Psoas muscle (tissue), 8 donors: ENCODE results near the gene TIGAR. TPM values are rescaled to one million over a fixed set of nuclear protein-coding genes. Genes with fewer than 3 reads are reported as not detected.

Experiments used
- ATAC-seq, 4 donors: fragments of 200-7000 bp; cut with Tn5 transposase; one replicate each; pipeline ENCODE4 v1.9.1; 2020; ENCODE audit warnings: moderate library complexity in 3 of 4, mild to moderate bottlenecking in 2 of 4
- DNase-seq, 2 donors: peaks; one replicate each; pipeline ENCODE4 v3.0.0-alpha.2; 2020
- H3K27ac ChIP-seq: fragments of 200-600 bp; one replicate; pipeline ENCODE4 v1.8.0; 2022
- H3K27me3 ChIP-seq, 3 donors: fragments of 200-600 bp in 1 of 3; one replicate each; pipeline versions ENCODE4 v1.6.1 to v1.8.0; 2013 to 2022; ENCODE audit warnings: low read length in 2 of 3, mild to moderate bottlenecking in 2 of 3, moderate library complexity in 1 of 3; ENCODE audit not compliant: insufficient read depth in 3 of 3
- H3K36me3 ChIP-seq, 2 donors: fragments of 200-600 bp in 1 of 2; one replicate each; pipeline versions ENCODE4 v1.6.1 to v1.8.0; 2013 to 2022; ENCODE audit warnings: low read depth in 1 of 2, mild to moderate bottlenecking in 1 of 2, moderate library complexity in 1 of 2; ENCODE audit not compliant: insufficient read depth in 1 of 2
- H3K4me1 ChIP-seq: fragments of 200-600 bp; one replicate; pipeline ENCODE4 v1.8.0; 2022
- H3K4me3 ChIP-seq: fragments of 200-600 bp; one replicate; pipeline ENCODE4 v1.8.0; 2022; ENCODE audit warnings: mild to moderate bottlenecking
- H3K9me3 ChIP-seq: fragments of 200-600 bp; one replicate; pipeline ENCODE4 v1.8.0; 2022
- WGBS, 3 donors: extraction: QIAGEN DNeasy Blood & Tissue Kit; methylation state at CpG; one replicate each; pipeline versions ENCODE4 v1.1.6 to v1.1.7; 2013; 5-methylcytosine and 5-hydroxymethylcytosine counted together
- intact Hi-C, 2 donors: fragments of 100-400 bp; cut with DNase I; formaldehyde crosslinking; loops; one replicate each; pipeline versions ENCODE4 v1.11.0 to v1.14.2; 2022
- polyA plus RNA-seq, 3 donors: library from polyadenylated mRNA; stranded (reverse); fragments of 200-250 nt; gene quantifications; one replicate each; pipeline ENCODE4 v1.2.3, GENCODE V29; 2013
- total RNA-seq, 4 donors: library from RNA; stranded (reverse); fragmentation: NEBNext Ultra II Directional in 2 of 4; extraction: Animal tissue kit (Norgen Biotek cat#: 25700) in 2 of 4; gene quantifications; one replicate each; pipeline versions ENCODE4 v1.2.1 to v1.2.4, GENCODE V29; 2021 to 2023
- TF ChIP-seq, protein P1 (sequence below): fragments of 200-600 bp; IDR thresholded peaks from one replicate; pipeline ENCODE4 v1.8.0; 2022; ENCODE audit warnings: antibody characterized with exemption
- donor health status: healthy with polysubstance abuse.
- donor health status: DM: no; HTN: no; CAD: no; lungs with moderate emphysema.
- donor health status: Bipolar disorder and iron deficiency.
- donor health status: healthy.
- donor health status: DM: yes; HTN: yes; CAD: no.
- donor health status: DM: no; HTN: no; CAD: no.
- donor health status: DM: no; HTN: no; CAD: no.
- donor health status: DM: yes; HTN: yes; CAD: no.

The TIGAR gene
- total and polyA plus RNA-seq, 7 donors = 6.3 to 20.0 (median 11.8) TPM

DNA sequence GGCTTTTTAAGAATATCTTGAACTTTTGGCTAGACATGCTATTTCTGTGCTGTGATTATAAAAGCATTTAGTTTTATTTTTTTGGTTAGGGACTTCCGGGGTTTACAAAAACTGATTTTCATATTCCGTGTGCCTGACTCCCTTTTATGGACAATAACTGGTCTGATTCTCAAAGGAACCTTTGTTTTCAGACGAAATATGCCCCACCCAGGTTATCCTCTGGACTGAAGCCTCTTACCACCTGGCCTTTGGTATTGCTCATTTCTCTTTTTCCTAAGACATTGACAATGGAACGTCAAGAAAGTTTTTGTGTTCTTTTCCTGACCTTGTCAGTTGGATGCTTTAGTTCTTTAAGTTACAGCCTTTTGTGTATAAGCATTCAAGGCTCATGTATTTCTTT, 10.8 kb downstream of the TIGAR start:
- Histone ChIP-seq H3K4me1 (peaks cover under 1% of the 10 kb centered on the region), H3K36me3 (peaks cover 0 to 30% of the 10 kb centered on the region in 2 donors), H3K27ac (no peak overlapping the region), H3K4me3 (no peak overlapping the region), H3K27me3 (no peaks in the 10 kb centered on the region), H3K9me3 (no peaks in the 10 kb centered on the region)
- TF ChIP-seq, protein P1, sequence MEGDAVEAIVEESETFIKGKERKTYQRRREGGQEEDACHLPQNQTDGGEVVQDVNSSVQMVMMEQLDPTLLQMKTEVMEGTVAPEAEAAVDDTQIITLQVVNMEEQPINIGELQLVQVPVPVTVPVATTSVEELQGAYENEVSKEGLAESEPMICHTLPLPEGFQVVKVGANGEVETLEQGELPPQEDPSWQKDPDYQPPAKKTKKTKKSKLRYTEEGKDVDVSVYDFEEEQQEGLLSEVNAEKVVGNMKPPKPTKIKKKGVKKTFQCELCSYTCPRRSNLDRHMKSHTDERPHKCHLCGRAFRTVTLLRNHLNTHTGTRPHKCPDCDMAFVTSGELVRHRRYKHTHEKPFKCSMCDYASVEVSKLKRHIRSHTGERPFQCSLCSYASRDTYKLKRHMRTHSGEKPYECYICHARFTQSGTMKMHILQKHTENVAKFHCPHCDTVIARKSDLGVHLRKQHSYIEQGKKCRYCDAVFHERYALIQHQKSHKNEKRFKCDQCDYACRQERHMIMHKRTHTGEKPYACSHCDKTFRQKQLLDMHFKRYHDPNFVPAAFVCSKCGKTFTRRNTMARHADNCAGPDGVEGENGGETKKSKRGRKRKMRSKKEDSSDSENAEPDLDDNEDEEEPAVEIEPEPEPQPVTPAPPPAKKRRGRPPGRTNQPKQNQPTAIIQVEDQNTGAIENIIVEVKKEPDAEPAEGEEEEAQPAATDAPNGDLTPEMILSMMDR = no peak
- DNase-seq (no peak), ATAC-seq (no peak)
- WGBS, 3 donors = 50 to 55% (median 50%) methylated on average over 4 of the region's 4 CpGs
- intact Hi-C loops = no loop called here

DNA sequence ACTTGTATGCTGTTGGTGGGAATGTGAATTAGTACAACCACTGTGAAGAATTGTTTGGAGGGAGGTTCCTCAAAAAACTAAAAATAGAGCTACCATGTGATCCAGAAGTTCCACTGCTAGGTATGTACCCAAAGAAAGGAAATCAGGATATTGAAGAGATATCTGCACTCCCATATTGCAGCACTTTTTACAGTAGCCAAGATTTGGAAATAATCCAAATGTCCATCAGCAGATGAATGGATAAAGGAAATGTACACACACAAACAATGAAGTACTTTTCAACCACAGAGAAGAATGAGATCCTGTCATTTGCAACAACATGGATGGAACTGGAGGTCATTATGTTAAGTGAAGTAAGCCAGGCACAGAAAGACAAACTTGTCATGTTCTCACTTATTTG, 25.9 kb downstream of the TIGAR start:
- DNase-seq (no peak), ATAC-seq (no peak)
- no peak overlapping the region for H3K4me3 ChIP-seq
- peaks cover 0 to 45% of the 10 kb centered on the region in 2 donors for H3K36me3 ChIP-seq
- H3K9me3 ChIP-seq = no peaks in the 10 kb centered on the region
- no peaks in the 10 kb centered on the region for H3K27me3 ChIP-seq
- intact Hi-C loops = no loop called here
- H3K4me1 ChIP-seq = no peaks in the 10 kb centered on the region
- TF ChIP-seq, protein P1 = no peak
- no peak overlapping the region for H3K27ac ChIP-seq

DNA sequence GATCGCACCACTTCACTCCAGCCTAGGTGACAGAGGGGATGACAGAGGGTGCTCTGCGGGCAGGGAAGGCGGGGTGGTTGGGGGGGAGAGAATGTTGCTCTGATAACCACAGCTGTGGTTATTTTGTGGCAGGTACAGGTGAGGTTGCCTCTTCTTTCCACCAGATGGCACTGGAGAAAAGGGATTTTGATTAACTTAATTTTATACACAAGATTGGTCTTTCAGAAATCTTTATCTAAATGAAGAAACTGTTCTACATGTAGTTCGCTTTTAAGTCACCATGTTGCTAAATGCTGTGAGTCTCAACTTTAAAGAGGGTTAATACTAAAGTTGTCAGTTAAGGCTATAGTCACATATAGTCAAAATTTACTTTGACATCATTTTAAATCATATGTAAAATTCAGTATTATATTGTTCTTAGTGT, 32.8 kb downstream of the TIGAR start:
- Histone ChIP-seq H3K27ac (no peak overlapping the region), H3K4me1 (no peaks in the 10 kb centered on the region), H3K9me3 (no peaks in the 10 kb centered on the region), H3K36me3 (peaks cover 0 to 54% of the 10 kb centered on the region in 2 donors), H3K27me3 (no peaks in the 10 kb centered on the region), H3K4me3 (no peak overlapping the region)
- intact Hi-C loops = loop anchor here (5.0 kb wide), 2 partner anchors 174 to 179 kb away; no protein-coding TSS in a partner anchor
- no peak for DNase-seq
- TF ChIP-seq, protein P1 = peak; percentile 58
- 72 to 77% (median 73%) methylated on average over 4 of the region's 4 CpGs for WGBS, 3 donors
- peak in 2 of 4 donors; percentile 56 to 57 for ATAC-seq

DNA sequence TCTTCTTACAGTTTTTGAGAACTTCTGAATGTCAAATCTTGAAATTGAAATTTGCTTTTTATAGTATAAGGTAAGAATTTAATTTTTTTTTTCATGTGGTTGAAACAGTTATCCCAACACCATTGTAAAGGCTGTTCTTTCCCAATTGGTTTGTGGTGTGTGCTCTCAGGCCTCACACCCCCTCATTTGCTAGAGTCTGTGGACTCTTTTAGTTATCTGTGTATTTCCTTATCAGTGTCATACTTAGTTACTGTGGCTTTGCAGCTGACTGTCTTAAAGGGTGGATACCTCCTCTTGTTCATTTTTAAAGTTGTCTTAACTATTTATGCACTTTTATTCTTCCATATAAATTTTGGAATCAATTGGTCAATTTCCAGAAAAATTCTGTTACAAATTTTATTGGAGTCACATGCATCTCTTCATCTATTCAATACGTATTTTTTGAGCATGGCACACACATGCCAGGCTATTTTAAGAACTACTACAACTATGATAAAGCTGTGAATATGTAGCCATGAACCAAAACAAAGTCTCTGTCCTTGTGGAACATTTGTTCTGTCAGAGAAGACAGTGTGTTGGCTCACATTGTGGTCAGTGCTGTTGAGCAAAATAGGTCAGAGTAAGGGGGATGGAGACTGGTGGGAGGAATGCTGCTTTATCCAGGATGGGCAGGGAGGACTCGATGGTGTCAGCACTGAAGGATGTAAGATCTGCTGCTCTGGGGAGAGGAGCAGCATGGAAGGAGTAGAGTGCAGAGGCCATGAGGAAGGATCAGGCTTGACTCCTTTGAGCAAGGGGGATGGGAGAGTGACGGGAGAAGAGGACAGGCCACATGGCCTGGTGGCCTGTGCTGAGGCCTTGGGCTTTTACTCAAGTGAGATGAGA, 34.4 kb downstream of the TIGAR start:
- no peaks in the 10 kb centered on the region for H3K9me3 ChIP-seq
- intact Hi-C loops = no loop called here
- TF ChIP-seq, protein P1 = no peak
- no peak for DNase-seq
- 76 to 84% (median 78%) methylated on average over 3 of the region's 3 CpGs for WGBS, 3 donors
- H3K4me1 ChIP-seq = no peaks in the 10 kb centered on the region
- no peaks in the 10 kb centered on the region for H3K27me3 ChIP-seq
- peaks cover 0 to 40% of the 10 kb centered on the region in 2 donors for H3K36me3 ChIP-seq
- no peak overlapping the region for H3K27ac ChIP-seq
- no peak overlapping the region for H3K4me3 ChIP-seq
- no peak for ATAC-seq

DNA sequence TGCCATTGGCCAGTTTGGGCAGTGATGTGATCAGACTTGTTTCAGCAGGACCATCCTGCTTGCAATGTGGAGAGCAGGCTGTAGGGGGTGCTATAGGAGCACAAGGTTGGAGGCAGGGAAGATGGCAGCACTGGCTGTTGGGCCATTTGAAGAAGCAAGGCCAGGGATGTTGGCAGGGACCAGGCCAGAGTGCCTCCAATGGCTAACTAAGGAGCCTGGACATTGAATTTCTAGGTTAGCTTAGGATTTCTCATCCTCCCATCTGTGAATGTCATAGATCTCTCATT, 35.0 kb downstream of the TIGAR start:
- H3K27me3 ChIP-seq = no peaks in the 10 kb centered on the region
- TF ChIP-seq, protein P1 = peak; percentile 34
- DNase-seq = peak; percentile 25 to 55
- intact Hi-C loops = no loop called here
- no peaks in the 10 kb centered on the region for H3K4me1 ChIP-seq
- ATAC-seq = peak in 3 of 4 donors; percentile 36 to 63 (median 42)
- H3K36me3 ChIP-seq = peaks cover 0 to 35% of the 10 kb centered on the region in 2 donors
- H3K9me3 ChIP-seq = no peaks in the 10 kb centered on the region
- H3K4me3 ChIP-seq = no peak overlapping the region
- no peak overlapping the region for H3K27ac ChIP-seq
